ENCODE data around the gene WDR72.

- no peak for TF ChIP-seq CTCF (IDR thresholded peaks at IDR 0.05)
- no peak for TF ChIP-seq POLR2A (IDR thresholded peaks at IDR 0.05)
- no peak for TF ChIP-seq POLR2AphosphoS5 (IDR thresholded peaks at IDR 0.05)
Measured at GRCh38 chr15:53627279-53627678, 132.2 kb downstream of the WDR72 start.
